ENCODE measurements around the gene ZNF829. TPM values are rescaled to one million over a fixed set of nuclear protein-coding genes. Genes with fewer than 3 reads are reported as not detected.

The ZNF829 gene
- total RNA-seq, 4 donors from 2014 or later = 1.4 to 5.4 (median 3.7) TPM

GRCh38 chr19:36891768-36892357 is 24.2 kb downstream of the ZNF829 start:
- TF ChIP-seq POLR2AphosphoS5 (IDR thresholded peaks at IDR 0.05) = no peak
- no peak for TF ChIP-seq POLR2A (IDR thresholded peaks at IDR 0.05)
- Histone ChIP-seq H3K9me3 (peaks cover 94% of the 10 kb centered on the region), H3K4me3 (no peak overlapping the region), H3K36me3 (peaks cover 66% of the 10 kb centered on the region), H3K27ac (no peak overlapping the region), H3K4me1 (no peaks in the 10 kb centered on the region), H3K27me3 (no peaks in the 10 kb centered on the region)
- DNase-seq (ENCODE audit: low spot score in 2 of 2) = no peak
- 96% methylated on average over 3 of the region's 3 CpGs for WGBS

DNA sequence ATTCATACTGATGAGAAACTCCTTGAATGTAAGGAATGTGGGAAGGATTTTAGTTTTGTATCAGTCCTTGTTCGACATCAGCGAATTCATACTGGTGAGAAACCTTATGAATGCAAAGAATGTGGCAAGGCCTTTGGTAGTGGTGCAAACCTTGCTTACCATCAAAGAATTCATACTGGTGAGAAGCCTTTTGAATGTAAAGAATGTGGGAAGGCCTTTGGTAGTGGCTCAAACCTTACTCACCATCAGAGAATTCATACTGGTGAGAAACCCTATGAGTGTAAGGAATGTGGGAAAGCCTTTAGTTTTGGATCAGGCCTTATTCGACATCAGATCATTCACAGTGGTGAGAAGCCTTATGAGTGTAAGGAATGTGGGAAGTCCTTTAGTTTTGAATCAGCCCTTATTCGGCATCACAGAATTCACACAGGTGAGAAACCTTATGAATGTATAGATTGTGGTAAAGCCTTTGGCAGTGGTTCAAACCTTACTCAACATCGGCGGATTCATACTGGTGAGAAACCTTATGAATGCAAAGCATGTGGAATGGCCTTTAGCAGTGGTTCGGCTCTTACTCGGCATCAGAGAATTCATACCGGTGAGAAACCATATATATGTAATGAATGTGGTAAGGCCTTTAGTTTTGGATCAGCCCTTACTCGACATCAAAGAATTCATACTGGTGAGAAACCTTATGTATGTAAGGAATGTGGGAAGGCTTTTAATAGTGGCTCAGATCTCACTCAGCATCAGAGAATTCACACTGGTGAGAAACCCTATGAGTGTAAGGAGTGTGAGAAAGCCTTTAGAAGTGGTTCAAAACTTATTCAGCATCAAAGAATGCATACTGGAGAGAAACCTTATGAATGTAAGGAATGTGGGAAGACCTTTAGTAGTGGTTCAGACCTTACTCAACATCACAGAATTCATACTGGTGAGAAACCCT is 38.8 kb downstream of the ZNF829 start:
- DNase-seq (ENCODE audit: low spot score in 2 of 2) = no peak
- Histone ChIP-seq H3K4me3 (no peak overlapping the region), H3K4me1 (no peaks in the 10 kb centered on the region), H3K27ac (no peak overlapping the region), H3K27me3 (no peaks in the 10 kb centered on the region), H3K9me3 (peaks cover 90% of the 10 kb centered on the region), H3K36me3 (peaks cover 65% of the 10 kb centered on the region)
- WGBS = 95% methylated on average over 10 of the region's 10 CpGs
- no peak for TF ChIP-seq CTCF (IDR thresholded peaks at IDR 0.05)
- TF ChIP-seq EP300 (IDR thresholded peaks at IDR 0.05) = no peak
- TF ChIP-seq POLR2A (IDR thresholded peaks at IDR 0.05) = no peak
- TF ChIP-seq POLR2AphosphoS5 (IDR thresholded peaks at IDR 0.05) = no peak

- no peak for TF ChIP-seq POLR2A (IDR thresholded peaks at IDR 0.05)
- no peak for TF ChIP-seq EP300 (IDR thresholded peaks at IDR 0.05)
- TF ChIP-seq POLR2AphosphoS5 (IDR thresholded peaks at IDR 0.05) = no peak
- no peak for TF ChIP-seq CTCF (IDR thresholded peaks at IDR 0.05)
- Histone ChIP-seq H3K9me3 (peaks cover 3% of the 10 kb centered on the region), H3K4me3 (peak overlapping the region; percentile 69), H3K27me3 (no peaks in the 10 kb centered on the region), H3K4me1 (peaks cover 20% of the 10 kb centered on the region), H3K36me3 (peaks cover 35% of the 10 kb centered on the region), H3K27ac (no peak overlapping the region)
- DNase-seq (ENCODE audit: low spot score in 2 of 2) = no peak
- 97% methylated on average over 3 of the region's 3 CpGs for WGBS
Observed at GRCh38 chr19:36851898-36852297, 64.2 kb downstream of the ZNF829 start.

DNA sequence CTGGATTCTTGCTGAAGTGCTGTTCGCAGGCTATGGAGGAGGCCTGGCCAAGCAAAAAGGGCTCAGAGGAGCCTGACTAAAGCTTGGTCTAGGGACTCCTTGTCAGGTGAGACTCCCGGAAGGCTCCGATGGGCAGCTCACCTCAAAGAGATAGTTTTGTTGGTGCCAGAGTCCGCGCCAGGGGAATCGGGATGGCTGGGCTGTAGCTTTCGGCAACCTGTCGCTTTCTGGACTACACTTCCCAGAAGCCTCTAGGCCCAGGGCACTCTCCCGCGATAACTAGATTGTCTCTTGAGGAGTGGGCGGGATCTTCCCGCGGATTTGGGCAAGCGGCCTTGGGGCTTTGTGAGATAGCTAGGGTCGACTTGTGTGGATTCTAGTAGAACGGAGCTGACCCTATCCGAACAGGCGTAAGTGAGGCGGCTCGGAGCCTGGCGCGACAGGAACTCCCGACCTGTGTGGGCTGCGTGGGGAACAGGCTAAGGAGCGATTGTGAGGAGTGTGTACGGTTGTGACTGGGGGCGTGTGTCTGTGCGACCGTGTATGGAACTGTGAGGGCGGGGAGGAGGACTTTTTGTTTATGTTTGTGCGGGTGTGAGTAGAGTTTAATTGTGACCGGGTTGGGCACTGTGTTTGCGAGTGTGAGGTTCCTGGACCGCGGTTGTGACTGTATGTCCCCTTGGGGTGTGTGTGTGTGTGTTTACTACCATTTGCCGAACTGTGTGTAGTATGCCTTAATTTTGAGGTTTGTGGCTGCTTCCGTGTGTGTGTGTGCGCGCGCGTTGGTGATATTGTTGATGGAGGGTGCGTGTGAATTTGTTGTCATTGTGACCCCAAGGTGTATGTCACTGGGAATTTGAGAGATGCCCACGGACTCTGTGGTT is 65.3 kb downstream of the ZNF829 start, which contains the start of gene ZNF345:
Gene ZNF345, plus strand, starts transcription at position 318 of the 884 bp plus-strand sequence. CDS start 25,955 bp downstream, outside the sequence.
- TF ChIP-seq POLR2A (IDR thresholded peaks at IDR 0.05) (peak in 1 of 2 donors; percentile 31), POLR2AphosphoS5 (IDR thresholded peaks at IDR 0.05) (no peak)
- Histone ChIP-seq H3K4me1 (peaks cover 20% of the 10 kb centered on the region), H3K9me3 (peaks cover 3% of the 10 kb centered on the region), H3K4me3 (peak within 1 kb of the TSS; percentile 69), H3K36me3 (peaks cover 25% of the 10 kb centered on the region), H3K27me3 (no peaks in the 10 kb centered on the region), H3K27ac (peak within 1 kb of the TSS; percentile 81)
- 1% methylated on average over 17 of the region's 43 CpGs for WGBS
- DNase-seq (ENCODE audit: low spot score in 2 of 2) = peak; percentile 94 to 95

DNA sequence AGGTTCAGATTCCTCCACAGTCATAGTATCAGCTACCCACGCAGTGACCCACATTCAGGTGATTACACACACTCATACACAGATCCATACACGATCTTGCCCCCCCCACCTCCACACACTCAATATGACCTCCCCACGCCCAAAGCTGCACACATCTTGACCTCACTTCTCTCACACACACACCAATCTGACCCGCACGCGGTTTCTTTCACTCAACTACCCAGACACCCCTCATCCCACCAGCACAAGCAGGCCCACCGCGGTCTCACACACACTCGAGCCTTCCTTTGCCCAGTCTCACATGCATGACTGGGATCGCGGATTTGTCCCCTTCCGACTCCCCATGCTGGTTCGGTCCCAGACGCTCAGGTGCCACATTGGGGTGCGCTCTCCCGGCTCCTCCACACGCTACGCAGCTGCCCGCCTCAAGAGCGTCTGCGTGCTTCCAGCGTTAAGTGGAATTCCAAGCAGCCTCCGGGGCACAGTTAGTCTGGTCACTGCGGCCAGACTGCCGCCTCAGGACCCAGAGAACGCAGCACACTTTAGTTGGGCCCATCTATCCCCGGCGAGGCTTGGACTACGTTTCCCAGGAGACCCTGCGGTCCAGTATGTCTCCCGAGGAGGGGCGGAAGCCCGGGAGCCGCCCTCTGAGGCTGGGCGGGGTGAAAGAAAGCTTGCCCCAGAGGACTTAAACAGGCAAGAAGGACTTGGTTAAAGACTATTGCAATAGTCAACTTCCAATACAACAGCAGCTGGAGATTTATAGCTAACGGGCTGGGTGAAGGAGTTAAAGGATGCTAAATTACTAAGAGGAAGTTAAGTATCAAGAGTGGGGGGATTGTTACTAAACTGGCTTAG is 66.2 kb downstream of the ZNF829 start:
- Histone ChIP-seq H3K4me3 (peak overlapping the region; percentile 69), H3K4me1 (peaks cover 20% of the 10 kb centered on the region), H3K27ac (peak overlapping the region; percentile 81), H3K36me3 (peaks cover 17% of the 10 kb centered on the region), H3K9me3 (no peaks in the 10 kb centered on the region), H3K27me3 (no peaks in the 10 kb centered on the region)
- no peak for TF ChIP-seq POLR2A (IDR thresholded peaks at IDR 0.05)
- peak in 1 of 3 donors; percentile 21 for TF ChIP-seq POLR2AphosphoS5 (IDR thresholded peaks at IDR 0.05)
- 1% methylated on average over 33 of the region's 36 CpGs for WGBS
- DNase-seq (ENCODE audit: low spot score in 2 of 2) = peak; percentile 94

DNA sequence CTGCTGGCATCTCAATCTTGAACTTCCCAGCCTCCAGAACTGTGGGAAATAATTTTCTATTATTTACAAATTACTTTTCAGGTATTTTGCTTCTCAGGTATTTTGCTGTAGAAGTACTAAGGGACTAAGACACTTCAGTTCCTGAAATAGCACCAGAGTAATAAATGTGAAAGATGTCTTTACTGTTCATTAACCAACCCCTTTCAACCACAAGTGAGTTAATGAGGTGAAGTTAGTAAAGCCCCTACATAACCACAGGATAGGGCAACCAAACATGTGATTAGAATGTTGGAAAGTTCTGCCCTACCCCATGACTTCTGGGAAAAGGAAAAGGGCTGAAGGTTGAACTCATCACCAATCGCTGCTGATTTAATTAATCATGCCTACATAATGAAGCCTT is 68.1 kb downstream of the ZNF829 start:
- Histone ChIP-seq H3K36me3 (peaks cover 11% of the 10 kb centered on the region), H3K4me3 (no peak overlapping the region), H3K9me3 (no peaks in the 10 kb centered on the region), H3K27me3 (no peaks in the 10 kb centered on the region), H3K27ac (no peak overlapping the region), H3K4me1 (peaks cover 20% of the 10 kb centered on the region)
- TF ChIP-seq CTCF (IDR thresholded peaks at IDR 0.05) (no peak), POLR2A (IDR thresholded peaks at IDR 0.05) (no peak), EP300 (IDR thresholded peaks at IDR 0.05) (no peak), POLR2AphosphoS5 (IDR thresholded peaks at IDR 0.05) (no peak)
- 63% methylated on average over 1 of the region's 1 CpG for WGBS
- DNase-seq (ENCODE audit: low spot score in 2 of 2) = no peak
